HG03442 (cell line): ENCODE measurements around the gene CDKN2B.

Source experiments
- ATAC-seq: cut with Tn5 transposase; IDR thresholded peaks from one replicate; pipeline ENCODE4 v1.9.1; 2021; ENCODE audit warnings: mild to moderate bottlenecking, moderate library complexity; ENCODE audit not compliant: unreplicated experiment

The CDKN2B gene

DNA sequence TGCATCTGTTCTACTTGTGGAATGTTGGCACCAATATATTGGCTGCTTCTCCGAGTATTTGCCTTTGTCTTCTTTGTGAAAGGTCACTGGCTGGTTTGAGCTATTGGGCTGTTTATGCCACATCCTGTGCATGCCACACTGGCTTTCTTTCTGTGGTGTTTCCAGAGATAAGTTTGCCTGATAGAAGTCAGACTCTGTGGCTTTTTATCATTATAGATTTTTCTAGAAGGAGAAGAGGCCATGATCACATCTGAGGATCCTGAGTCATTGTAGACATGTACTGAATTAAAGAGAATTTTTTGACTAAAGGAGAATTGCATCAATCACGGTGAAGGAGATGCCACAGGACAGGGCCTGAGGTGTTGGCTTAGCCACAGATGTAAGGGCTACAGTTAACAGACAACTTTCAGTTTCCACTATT is 26.5 kb upstream of the CDKN2B start:
- no peak for ATAC-seq

DNA sequence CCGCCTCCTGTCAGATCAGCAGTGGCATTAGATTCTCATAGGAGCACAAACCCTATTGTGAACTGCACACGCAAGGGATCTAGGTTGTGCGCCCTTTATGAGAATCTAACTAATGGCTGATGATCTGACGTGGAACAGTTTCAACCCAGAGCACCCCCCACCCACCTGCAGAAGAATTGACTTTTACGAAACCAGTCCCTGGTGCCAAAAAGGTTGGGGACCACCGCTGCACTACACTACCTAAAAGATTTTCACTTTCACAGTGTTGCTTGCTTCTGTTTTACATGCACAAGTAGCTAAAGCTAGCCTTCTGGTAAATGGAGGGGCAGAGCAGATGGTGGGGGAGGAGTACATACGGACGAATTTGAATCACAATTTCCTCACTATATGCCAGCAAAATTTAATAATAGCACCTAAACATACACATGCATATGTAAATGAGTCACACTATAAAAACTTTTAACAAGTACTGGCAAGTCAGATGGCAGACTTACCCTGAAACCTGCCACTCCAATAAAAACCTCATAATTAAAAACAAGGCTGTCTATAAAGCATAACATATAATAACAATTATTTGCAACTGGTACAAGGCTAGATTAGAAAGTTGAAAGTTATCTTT is 24.0 kb upstream of the CDKN2B start:
- ATAC-seq: no peak

DNA sequence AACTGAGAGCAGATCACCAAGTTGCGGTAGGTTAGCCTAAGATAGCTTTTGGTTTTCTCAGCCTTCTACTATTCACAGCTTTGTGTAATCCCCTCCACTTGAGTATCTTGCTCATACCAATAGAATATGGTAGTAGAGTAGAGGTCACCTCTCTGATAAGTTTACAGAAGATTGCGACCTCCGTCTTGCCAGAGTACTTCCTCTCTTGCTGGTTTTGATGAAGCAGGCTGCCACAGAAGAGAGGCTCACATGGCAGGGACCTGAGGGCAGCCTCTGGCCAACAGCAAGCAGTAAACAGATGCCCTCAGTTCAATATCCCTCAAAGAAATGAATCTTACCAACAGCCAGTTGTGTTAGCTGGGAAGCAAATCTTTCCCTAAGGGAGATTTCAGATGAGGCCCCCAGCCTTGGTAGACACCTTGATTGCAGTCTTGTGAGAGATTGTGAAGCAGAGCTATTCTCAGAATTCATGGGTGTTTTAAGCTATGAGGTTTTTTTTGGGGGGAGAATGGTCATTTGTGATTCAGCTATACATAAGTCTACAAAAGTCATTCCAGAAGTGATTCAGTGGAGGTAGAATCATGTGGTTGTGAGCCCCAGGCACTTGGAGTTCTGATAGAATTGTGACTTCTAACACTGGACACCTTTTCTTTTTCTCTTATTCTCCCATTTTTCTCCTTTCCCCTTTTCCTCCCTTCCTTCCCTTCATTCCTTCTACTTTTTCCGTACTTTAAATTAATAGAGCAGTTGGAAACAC is 22.7 kb upstream of the CDKN2B start:
- ATAC-seq: no peak

DNA sequence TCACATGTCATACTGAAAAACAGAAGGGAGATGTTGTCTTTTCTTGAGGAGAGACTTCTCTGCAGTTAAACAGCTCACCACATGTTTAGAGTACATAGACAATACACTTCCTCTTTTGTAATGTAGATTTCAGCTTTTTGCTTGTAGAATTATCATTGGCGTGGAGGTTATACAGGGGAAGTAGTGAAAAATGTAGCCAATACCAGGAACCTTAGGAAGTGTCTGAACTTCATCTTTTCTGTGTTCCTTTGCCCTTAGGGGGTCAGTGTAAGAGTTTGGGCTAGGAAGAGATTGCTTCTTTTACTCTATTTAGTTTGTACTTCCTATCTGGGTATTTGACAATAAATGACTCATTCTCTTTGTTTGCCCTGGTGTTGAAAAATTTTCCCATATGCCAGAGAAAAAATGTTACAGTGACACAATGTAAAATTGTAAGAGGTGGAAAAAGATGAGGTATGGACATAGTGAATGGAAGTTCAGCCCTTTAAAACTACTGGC is 21.0 kb upstream of the CDKN2B start:
- ATAC-seq: peak; percentile 75

DNA sequence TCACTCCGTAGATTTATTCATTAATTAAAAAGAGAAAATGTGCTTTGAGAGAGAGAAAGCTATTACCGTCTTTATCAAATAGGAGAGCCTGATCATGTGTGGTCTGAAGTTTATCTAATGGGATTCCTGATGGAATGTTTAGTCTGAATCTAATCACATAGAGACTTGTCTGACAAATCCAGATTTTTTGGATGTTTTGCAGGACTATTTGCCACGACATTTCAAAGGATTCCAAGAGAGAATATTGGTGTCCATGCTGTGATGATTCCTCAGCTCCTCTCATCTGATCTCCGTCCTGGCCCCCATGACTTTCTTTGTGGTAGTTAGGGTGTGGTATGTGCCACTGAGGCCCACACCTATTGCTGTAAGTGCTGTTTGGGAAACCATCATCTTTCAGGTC is 20.1 kb upstream of the CDKN2B start:
- no peak for ATAC-seq

DNA sequence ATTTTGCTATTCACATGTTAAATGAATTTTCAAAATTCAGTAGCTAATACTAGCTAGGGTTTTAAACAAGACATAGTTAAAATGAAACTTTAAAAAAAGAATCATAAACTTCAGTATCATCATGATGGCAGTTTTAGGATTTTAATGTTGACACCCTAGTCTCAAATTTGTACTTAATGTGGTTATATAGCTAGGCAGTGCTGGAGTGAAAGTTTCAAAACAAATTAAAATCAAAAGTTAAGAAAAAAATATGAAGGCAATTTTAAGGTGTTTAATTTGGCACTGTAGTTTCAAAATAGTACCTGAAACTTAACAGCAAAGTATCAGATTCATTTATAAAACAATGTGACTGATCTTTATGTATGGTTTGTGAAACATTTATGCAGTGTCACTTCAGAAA is 19.3 kb upstream of the CDKN2B start:
- no peak for ATAC-seq

DNA sequence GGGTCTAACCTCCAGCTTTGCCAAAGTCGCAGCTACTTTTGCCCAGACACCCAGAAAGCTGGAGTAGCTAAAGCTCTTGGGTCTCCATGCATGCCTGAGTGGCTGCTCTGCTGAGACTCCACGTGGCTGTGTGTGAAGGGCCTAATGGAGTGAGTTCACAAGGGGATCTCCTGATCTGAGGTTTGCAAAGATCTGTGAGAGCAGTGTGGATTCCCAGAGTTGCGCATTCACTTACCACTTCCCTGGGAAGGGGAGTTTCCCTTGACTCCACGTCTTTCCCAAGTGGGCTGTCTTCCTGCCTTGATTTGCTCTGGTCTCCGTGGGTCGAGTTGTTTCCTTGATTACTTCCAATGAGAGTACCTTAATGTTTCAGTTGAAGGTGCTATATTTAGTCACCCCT is 17.6 kb upstream of the CDKN2B start:
- no peak for ATAC-seq

DNA sequence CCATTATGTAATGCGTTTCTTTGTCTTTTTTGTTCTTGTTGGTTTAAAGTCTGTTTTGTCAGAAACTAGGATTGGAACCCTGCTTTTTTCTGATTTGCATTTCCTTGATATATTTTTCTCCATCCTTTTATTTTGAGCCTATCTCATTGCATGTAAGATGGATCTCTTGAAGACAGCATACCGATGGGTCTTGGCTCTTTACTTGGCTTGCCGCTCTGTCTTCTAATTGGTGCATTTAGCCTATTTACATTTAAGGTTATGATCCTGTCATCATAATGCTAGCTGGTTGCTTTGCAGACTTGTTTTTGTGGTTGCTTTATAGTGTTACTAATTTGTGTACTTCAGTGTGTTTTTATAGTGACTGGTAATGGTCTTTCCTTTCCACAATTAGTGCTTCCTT is 13.3 kb upstream of the CDKN2B start:
- ATAC-seq: no peak

DNA sequence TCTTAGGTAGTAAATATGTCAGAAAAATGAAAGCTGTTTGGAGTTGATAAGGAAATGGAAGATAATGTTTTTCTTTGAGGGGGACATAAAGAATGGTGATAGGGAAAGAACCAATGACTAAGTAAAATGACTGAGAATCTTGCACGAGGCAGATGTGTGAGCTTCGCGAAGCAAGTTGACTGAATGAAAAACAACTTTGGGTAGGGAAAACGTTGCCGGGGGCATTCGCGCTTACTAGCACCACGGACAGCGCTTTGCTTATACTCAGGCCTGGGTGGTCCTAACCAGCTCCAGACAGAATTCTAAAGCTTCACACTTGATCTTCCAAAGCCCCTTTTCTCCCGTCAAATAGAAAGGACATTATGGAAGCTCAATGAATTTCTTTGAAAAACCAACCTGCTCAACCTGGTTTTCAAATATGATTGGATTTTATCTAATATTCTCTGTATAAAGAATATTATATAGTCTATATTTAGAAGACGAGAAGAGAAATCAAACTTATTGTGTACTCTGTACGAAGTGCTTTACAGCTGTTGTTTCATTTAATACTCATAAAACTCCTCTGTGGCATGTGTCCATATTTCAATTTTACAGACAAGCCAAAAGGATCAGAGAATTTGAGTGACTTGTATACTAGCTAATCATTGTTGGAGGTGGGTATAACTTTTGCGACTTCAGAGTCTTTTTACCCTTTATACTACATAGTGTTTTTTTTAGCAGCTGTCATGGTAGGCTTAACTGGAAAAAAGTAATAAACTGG is 1.9 kb upstream of the CDKN2B start:
- ATAC-seq: no peak

DNA sequence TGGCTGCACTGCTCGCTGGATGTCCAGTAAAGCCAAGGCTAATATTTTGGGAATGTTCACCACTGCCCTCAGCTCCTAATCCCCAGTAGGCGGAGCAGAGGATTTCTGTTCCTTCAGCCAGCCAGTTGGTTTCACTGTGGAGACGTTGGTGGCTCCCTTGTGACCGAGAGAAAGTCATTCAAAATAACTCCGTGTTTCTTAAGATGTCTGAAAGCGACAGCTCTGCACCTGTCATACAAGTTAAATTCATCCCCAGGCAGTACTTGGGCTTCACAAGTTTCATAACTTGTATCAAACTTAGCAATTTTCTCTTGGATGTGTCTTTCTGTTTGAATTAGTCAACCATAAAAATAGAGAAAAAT is 382 bp upstream of the CDKN2B start:
- peak; percentile 49 for ATAC-seq

DNA sequence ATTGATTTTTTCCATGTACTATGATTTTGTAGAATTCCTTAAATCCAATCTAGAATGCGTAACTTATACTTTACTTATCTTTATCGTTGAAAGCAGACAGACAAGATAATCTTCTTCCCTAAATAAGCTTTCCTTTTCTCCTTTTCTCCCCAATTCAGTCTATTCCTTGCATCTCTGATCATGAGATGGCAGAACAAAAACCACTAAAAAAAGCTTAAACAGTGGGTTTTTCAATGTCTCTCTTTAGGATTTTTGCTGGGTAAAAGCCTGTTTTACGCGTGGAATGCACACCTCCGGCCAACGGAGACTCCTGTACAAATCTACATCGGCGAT is 755 bp downstream of the CDKN2B start:
- no peak for ATAC-seq

DNA sequence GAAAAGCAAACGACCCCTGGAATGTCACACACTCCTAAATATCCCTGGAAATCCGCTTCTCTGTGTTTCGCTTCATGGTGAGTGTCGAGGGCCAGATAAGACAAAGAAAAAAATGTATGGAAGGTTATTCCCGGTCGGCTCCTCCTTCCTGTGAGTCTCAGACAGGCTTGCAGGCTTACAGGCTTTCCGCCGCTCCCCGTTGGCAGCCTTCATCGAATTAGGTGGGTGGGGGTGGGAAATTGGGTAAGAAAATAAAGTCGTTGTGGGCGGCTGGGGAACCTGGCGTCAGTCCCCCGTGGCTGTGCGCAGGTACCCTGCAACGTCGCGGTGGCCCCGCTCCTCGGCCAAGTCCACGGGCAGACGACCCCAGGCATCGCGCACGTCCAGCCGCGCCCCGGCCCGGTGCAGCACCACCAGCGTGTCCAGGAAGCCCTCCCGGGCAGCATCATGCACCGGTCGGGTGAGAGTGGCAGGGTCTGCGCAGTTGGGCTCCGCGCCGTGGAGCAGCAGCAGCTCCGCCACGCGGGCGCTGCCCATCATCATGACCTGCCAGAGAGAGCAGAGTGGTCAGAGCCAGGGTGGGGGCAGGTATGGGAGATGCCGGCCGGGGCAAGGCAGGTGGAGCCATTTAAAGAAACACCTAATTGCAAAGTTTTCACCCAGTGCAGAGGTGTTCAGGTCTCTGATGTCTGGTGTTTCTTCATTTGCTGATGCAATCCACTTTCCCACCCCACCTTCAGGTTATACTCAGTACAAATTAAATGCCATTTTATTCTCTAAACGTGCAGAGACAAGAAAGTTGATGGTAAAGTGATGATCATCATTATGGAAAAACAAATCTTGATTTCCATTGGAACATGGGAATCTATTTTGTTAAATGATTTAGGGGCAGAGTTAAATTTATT is 3.2 kb downstream of the CDKN2B start:
- no peak for ATAC-seq

DNA sequence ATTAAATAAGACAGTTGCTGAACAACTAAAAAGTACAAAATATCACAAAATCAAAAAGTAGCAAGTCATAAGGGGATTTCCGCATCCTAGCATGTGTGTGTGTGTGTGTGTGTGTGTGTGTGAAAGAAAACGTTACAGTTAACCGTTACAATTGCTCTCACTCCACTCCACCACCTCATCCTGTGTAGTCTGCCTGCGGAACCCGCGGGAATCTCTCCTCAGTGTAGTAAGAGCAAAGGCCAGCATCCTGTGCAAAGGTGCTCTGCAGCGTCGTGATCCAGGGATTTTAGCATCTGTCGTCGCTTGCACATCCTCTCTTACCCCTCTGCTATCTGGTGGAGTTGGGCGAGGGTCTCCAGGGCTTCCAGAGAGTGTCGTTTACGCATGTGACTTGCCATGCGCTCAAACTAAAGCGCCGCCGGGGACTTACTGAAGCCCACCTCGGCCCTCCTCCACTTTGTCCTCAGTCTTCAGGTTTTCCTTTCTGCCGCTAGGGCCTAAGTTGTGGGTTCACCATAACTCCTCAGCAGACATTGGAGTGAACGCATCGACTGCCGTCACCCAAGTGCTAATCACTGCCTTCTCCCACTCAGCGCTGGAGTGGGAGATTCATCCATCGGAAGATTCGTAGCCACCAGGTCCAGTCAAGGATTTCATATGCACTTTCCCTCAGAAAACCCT is 3.9 kb downstream of the CDKN2B start:
- ATAC-seq: no peak

DNA sequence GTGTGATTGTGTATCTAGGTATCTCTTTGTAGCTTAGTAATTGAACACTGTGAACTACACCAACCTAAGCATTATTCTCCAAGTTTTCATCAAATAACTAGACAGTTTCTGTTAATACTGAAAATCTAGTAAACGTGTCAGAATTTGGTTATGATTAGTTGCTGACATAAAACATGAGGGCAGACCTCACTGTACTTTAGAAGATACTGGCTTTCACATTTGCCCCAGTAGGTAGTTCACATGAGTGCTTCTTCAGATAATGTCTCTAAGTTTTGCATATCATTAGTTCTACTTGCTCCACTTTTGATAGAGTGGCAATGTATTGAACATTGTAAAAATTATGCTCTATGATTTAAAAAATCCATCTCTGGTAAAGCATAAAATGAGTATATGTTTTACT is 7.1 kb downstream of the CDKN2B start:
- ATAC-seq: no peak

DNA sequence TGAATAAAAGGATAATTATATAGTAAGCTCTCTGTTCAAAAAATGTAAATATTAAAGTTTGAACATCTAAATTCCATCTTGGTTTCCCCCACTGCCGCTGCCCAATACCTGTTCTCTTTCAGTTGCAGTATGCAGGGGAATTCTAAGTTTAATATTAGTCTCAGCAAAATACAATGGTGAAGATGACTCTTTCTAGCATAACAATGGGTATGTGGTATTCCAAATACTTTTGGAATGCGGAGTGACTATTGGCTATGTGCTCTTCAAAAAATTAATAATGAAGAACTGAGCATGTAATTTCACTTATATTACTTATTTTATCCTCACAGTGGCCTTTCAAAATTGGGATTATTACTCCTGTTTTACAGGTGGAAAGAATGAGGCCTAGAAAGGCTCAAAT is 11.1 kb downstream of the CDKN2B start:
- no peak for ATAC-seq

DNA sequence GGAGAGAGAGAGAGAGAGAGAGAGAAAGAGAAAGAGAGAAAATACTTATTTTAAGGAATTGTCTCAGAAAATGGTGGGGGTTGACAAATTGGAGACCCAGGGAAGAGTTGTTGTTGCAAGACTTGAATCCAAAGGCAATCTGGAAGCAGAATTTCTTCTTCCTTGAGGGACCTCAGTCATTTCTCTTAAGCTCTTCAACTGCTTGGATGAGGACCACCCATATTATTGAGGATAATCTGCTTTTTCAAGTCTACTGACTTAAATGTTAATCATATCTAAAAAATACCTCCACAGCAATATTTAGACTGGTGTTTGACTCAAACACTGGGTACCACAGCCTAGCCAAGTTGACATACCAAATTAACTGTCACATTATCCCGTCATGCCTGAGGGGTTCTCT is 11.6 kb downstream of the CDKN2B start:
- no peak for ATAC-seq

DNA sequence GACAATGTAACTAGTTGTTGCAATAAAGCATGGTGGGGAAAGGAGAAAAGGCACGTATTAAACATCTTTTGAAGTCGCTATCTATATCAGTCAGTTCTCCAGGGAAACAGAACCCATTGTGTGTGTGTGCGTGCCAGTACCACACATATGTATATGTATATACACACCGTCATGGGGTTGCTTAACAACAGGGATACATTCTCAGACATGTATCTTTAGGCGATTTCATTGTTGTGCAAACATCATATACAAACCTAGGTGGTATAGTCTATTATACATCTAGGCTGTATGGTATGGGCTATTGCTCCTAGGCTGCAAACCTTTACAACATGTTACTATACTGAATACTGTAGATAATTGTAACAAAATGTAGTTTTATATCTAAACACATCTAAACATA is 12.2 kb downstream of the CDKN2B start:
- ATAC-seq: no peak

DNA sequence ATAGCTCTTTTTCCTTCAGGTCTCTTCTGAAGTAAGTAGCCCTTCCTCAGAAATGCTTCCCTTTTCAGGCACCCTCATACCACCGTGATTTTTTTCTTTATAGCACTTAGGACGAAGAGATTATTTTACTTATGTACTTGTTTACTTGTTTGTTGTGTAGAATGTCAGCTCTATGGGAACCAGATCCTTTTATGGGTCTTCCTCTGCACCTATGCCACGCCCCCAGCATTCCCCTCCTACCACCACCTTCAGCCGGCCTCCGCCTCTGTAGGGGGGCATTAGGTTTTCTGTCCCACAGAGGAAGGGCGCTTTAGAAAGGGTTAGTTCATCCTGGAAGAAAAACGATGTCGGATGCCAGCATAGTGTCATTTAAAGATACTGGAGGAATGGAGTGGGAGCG is 12.7 kb downstream of the CDKN2B start:
- ATAC-seq: no peak

DNA sequence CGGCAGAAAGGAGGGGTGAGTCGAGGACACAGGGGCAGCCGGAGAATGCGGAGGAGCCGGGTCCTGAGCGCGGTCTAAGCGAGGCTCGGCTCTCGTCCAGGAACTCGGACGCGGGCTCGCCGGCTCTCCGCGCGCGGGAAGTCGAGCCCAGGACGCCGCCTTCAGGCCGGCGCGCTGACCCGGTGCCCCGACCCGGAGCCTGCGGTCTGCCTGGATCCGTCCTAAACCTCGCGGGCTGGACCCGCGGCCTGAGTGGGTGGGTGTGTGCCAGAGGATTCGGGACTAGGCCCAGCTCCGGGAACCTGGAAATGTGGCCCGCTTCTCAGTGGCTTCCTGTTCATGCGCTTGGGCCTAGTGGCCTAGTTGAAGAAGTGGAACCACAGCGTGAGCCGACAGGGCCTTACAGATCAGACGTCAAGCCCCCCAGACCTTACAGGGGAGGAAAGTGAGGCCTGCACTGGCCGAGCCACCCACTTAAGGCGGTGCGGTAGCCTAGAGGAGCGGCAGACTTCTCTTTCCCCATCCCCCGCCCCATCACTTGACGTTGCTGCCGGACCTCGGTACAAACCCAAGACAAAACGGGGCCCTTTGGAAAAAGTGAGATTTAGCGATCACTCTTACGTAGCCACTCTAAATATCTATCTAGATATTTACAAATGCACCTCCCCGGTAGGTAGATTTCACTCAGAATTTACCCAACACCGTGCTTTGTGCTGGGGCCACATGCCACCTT is 13.3 kb downstream of the CDKN2B start:
- peak; percentile 15 for ATAC-seq
